ENCODE results near the gene CLSTN1.

CLSTN1 gene

DNA sequence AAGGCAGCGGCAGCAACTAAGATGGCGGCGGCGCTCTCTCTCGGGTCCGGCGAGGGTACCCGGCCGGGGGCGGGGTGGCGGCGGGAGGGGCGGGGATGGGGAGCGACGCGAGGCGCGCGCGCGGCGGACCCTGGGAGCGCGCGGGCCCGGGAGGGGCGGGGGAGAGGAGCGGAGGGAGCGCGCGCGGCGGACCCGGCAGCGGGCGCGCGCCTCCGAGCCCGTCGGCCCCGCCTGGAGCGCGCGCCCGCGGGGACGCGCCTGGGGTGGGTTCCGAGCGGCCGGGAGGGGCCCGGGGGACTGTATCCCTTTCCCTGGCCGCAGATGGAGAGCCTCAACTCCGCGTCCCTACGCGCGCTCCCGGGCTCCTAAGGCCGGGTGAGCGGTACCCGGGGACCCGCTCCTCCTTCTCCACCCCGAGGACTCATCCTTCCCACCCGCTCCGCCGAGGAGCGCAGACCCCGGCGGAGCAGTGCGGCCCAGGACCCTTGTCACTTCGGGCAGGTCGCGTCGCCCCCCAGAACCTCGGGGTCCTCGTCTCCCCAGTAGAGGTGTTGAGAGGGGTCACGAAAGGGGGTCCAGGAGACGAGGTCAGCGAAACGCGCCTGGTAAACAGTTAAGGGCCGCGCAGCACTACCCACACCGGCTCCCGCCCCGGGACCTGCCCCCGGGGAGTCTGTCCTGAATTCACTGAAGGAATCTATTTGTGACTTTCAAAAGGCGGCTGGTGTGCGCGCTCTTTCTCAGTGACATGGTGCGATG is at the start of gene CLSTN1:
Gene CLSTN1 (minus strand): TSS at position 23 of the 759 bp plus-strand sequence. CDS start 232 bp downstream, outside the sequence.
- peak; percentile 71 for DNase-seq

DNA sequence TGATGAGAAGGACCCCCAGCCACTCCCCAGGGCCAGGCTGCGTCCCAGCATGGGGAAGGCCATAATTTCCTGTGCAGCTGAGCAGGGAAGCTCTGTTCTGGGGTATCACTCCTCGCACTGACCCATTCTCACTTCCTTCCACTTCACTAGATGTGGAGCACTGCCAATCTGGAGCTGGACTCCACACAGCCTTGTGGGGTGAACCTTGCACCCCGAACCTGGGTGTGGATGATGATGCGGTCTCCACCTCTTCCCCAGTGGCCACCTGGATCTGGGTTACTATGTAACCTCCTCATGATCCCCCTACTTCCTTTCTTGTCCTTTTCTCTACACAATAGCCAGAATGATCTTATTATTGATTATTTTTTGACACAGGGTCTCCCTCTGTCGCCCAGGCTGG is 49.6 kb upstream of the CLSTN1 start:
- no peak for DNase-seq

DNA sequence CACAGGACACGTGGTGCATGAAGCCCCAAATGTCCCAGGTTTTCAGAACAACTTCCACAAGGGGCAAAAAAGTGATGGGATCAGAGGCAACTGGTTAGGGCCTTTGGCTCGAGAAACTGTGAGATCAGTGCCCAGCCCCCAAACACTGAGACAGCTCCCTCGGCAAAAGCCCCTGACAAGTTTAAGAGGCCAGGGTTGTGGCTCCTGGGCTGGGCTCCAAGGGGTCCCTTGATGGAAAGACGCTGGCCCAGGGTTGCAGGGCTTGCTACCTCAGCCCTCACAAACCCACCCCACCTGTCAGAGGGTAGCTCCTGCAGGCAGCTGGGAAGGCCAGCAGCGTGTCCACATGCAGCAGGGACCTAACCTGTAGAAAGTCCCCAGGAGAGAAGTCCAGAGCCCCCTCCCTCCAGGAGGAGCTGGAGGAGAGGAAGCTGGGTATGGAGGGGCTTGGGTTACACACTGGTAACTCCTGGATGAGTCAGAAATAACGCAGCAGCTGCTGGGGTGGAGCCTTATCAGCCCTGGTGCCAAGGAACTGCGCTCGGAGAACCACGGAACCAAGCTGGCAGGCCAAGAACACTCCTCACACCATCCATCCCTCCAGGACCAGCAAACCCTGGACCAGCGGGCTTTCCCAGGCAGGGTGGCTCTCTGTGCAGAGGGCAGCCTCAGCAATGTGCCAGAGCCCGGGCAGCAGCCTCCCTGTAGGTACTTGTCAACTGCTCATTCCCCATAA is 48.8 kb upstream of the CLSTN1 start:
- DNase-seq: no peak

DNA sequence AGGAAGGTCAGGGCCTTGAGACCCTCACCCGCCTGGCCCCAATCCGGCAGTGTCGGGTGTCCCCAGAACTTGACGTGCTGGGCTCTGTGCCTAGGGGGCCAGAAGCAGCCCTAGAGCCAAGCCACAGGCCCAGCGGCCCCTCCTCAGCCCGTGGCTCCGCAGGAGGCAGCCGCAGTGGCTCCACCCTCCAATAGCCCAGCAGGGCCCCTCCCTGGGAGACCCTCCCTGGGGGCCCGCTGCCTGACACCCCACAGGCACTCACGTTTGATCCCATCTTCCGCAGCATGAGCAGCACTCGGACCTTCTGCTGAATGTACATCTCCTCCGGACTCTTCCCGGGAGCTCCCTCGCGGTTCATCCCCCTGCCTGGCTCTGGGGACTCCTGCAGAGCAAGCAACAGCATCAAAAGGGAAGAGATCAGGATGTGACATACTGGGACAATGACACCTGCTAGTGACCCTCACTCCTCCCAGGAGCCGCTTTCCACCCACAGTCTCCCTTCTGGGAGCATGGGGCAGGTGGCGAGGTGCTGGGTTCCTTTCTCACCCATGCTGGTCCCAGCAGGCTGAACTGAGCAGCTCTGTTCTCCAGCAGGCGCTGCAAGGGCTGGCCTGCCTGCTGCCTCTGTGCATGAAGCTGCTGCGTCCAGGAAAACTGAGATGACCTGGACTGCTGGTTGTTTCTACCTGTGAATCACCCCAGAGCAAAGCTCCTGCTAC is 48.1 kb upstream of the CLSTN1 start:
- DNase-seq: no peak

DNA sequence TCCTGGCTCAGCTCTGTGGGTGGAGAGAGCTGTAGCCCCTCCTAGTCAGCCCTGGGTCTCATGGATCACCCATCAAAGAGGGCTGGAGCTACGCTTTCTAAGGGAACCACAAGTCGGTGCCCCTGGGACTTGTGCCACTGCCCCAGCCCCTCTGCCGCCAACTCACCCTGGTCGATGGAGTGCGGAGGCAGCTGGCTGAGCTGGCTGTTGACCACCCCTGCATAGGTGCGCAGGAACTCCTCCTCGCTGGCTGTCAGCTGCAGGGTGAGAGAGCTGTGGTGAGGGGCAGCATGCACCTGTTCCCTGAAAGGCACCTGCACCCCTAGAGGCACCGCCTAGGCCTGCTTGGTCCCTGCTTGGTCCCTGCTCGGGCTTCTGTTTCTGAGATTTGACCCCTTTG is 47.3 kb upstream of the CLSTN1 start:
- DNase-seq: no peak

DNA sequence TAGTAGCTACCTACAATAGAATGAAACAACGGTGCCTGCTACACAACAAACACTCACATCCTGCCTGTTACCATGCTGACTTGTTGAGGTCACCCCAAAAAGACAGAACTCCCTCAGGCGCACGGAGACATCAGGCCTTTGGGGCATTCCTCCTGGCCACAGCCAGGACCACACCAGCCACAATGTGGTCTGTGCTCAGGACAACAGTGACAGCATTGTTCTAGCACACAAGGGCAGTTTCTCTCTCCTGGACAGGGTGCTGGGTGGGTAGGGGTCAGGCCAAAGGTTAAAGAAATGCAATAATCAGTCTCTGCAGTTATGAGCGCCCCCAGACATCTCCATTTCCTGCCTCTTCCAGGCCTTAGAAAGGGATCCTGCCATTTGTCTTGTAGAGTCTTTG is 46.8 kb upstream of the CLSTN1 start:
- no peak for DNase-seq

DNA sequence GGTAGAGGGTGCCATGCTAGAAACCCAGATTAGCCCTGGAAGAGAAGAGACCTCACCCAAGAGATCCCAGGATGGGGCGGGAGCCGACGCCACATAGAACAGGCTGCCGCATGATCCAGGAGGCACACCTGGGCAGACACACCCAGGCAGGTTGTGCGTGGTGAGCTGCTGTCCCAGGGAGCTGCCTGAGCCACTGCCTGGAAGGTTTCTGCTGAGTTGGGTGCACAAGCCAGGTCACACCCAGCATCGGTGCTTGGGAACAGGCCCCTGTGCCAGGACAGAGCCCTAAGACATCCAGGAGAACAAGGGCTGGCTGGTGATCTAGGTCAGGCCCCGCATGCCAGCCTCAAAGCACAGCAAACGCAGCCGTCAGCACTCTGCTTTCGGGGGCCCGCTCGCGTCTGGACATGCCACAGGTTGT is 46.1 kb upstream of the CLSTN1 start:
- no peak for DNase-seq

DNA sequence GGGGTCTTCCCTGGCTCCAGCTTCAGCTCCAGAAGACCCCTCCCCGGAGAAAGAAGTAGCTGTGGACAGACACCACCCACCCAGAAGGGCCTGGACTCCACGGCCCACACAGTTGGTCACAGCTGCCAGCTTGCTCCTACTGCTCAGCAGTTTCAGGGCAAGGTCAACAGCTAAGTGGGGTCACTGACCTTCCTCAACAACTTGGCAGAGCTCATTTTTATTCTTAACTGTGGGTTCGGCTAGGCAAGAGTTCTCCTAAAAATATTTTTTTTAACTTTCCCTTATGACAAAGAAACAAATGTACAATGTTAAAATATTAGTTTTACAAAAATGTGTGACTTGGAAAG is 44.5 kb upstream of the CLSTN1 start:
- no peak for DNase-seq

DNA sequence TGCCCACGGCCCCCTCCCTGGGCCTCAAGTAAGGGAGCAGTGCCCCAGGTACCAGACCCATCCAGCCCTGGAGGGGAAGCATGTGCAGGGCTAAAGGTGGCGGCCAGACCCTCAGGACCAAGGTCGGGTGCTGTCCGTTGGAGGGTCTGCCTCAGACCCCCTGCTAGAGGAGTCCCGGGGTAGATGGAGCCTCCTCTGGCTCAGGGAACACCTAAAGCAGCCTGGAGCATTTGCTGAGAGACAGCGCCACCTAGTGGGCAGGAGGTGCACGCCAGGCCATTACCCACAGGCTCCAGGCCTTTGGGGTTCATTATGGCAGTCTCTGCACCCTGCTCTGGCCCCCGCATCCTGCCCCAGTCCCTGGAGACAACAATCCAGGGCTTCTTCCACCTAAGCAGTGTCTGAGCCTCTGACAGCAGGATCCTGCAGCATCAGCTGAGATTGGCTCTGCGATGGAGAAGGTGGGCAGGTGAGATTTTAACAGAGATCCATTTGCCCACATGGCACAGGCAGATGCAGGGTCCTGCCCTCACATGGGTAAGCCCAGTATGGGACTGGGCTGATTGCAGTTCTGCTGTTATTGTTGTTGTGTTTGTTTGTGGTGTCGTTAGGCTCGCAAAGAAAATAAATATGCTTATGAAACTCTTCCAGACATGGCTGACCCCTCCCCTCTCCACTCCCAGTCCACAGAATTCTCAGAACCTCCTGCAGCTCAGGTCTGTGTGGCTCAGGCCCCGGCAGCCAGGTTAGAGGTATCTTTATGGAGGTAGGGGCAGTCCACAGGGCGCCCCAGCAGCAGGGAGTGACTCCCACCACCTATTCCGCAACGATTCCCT is 43.9 kb upstream of the CLSTN1 start:
- DNase-seq: peak; percentile 85

DNA sequence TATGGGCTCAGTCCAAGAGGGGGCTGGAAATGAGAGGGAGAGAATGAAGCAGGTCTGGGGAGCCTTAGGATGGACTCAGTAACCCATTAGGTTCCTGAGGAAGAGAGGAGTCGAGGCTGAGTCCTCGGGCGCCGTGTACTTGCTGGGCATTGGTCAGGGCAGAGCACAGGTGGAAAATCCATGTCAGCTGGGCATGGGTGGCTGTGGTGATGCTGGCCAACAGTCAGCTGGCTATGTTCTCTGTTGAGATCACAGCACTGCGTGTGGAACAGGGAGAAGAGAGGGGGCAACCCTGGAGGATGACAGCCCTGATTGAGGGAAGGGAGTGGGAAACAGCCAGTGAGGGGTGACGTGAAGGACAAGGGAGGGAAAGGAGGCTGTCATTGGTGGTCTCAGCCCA is 43.1 kb upstream of the CLSTN1 start:
- DNase-seq: no peak

DNA sequence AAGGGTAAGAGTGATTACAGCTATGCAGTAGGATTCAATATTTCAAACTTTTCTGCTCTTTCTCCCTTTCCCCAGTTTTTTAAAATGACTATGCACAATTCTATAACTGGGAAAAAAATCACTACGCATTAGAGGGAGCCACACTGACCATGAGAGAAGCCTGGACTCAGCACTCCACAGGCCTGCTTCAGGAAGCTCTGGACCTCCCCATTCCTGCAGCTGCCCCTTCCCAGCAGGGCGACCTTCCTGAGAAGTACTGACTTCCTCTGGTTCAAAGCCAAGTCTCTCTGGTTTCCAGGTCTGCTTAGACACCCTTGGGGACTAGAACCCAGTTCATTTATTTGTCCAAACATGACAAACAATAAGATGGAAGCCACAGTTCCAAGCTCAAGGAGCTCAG is 42.0 kb upstream of the CLSTN1 start:
- DNase-seq: no peak

DNA sequence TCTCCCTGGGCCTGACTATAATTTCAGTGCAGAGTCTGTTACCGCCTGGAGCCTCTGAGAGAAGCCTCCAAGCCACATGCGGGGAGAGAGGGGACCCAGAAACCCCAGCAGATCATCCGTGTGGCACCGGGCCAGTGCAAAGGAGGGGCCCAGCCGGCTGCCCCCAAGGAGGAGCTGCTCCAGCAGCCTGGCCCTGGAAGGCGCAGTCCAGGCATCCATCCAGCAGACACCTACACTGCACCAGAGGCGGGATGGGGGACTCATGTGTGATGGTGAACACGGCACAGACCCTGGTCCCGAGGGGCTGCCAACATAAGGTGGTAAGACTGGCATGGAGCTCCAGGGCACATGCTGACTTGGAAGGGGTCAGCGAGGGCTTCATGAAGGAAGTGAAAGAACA is 39.6 kb upstream of the CLSTN1 start:
- no peak for DNase-seq

DNA sequence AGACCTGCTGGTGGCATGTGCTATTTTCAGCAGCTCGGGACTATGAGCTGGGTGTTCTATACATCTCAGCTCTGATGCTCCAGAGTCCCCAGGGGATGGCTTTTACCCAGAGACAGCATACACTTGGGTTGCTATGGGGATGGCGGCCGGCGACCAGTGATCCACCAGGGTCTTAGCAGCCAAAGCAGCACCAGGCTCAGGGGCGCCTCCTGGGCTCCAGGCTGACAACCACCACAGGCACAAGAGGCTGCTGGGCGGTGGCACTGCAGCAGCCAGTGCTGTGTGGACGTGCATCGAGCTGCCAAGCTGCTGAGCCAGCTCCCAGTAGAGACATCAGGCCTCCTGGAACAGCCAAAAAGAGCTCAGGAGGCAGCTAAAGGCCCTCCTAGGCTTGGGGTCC is 37.6 kb upstream of the CLSTN1 start:
- DNase-seq: no peak

DNA sequence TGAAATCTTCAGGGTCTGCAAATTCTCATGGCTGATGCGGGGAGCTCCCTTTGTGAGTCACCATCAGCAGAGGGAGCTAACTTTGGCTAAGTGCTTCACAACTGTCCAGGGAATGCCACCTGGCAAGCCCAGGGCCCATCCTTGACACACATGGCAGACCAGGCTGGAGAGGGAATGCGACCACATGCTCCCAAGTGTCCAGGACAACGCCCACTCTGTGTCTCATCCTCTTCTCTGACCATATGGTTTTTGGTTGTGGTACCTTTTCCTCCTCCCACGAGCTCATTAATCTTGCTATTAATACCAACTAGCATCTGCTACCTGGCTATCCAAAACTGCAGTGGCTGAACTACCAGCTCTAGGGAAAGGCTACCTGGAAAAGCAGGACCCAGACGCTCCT is 37.1 kb upstream of the CLSTN1 start:
- no peak for DNase-seq

DNA sequence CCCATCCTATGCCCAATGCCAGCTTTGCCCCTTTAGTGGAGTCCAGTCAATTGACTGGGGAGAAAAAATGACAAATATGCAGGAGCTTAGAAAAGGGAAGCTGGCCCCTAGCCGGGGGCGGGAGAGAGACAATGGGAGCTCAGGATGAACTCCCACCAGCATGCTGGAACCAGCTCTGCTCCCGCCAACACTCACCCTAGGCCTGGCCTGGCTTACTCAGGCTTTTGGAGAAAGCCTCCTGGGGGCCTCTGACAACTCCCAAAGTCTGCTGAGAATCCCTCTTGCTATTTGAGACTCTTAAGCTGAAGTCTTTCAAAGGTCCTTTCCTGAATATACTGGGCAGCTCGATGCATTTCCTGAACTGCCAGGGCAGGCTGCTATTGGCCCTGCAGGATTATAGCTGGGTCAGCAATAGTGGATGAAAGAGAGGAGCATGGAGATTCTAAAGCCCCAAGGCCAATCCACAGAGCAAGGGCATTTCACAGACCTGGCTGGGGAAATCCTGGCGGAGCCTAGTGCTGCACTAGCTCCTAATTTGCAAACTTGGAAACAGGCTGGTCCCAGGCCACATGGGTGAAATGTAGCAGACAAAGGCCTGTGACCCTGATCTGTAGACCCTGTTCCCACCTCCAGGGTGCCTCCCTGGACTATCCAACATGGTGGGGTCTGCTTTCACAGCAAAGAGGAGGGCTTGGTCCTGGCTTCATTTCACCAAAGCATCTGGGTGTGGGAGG is 35.7 kb upstream of the CLSTN1 start:
- no peak for DNase-seq

DNA sequence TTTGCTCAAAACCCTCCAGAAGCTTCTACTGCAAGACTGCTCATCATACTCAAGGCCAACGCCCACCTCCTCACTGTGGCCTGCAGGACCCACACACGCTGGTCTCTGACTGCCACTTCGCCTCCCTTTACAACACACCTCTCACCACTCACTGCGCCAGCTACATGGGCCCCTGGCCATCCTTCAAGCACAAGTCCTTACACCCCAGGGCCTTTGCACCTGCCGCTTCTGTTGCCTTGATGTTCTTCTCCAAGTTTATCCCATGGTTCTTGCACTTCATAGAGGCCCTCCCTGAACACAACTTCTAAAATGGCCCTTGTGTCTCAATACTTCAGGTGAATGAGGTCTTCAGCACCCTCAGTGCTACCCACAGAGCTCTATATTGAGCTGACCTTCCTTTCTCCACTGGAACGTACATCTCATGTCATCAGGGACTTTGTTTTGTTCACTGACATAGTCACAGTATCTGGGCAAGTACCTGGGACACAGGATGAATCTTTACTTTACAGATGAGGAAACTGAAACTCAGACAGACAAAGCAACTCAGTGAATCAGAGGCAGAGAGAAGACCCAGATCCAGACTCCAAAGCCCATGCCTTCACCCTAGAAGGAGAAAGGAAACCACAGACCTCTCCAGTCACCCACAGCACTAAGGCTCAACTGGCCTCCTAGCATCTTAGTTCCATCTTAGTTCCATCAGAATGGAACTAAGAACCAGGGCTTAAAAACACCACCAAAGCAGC is 34.7 kb upstream of the CLSTN1 start:
- DNase-seq: no peak

DNA sequence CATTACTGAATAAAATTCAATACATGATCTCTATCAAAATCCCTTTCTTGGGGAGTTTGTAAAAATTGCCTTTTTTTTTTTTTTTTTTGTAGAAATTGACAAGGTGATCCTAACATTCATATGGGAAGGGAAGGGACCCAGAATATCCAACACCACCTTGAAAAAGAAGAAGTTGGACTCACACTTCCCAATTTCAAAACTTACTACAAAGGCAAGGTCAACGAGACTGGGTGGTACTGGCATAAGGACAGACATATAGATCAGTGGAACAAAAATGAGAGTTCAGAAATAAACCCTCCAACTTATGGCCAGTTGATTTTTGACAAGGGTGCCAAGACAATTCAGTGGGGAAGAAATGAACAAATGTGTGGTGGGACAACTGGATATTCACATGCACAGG is 31.4 kb upstream of the CLSTN1 start:
- DNase-seq: no peak

DNA sequence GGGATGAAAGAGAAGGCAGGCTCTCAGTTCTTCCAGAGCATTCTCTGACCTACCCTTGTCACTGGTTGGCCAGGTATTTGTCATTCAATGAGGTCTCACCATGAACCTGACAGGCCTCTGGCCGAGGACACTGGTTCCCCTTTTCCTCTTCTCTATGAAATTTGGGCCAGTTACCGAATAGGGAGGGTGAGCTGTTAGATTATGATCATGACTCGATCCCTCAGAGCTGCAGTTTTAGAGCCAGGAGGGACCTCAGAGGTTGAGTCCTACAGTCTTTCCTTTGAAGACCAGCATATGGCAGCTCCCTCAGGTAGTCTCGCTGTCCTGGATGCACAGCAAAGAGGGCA is 29.5 kb upstream of the CLSTN1 start:
- DNase-seq: no peak

DNA sequence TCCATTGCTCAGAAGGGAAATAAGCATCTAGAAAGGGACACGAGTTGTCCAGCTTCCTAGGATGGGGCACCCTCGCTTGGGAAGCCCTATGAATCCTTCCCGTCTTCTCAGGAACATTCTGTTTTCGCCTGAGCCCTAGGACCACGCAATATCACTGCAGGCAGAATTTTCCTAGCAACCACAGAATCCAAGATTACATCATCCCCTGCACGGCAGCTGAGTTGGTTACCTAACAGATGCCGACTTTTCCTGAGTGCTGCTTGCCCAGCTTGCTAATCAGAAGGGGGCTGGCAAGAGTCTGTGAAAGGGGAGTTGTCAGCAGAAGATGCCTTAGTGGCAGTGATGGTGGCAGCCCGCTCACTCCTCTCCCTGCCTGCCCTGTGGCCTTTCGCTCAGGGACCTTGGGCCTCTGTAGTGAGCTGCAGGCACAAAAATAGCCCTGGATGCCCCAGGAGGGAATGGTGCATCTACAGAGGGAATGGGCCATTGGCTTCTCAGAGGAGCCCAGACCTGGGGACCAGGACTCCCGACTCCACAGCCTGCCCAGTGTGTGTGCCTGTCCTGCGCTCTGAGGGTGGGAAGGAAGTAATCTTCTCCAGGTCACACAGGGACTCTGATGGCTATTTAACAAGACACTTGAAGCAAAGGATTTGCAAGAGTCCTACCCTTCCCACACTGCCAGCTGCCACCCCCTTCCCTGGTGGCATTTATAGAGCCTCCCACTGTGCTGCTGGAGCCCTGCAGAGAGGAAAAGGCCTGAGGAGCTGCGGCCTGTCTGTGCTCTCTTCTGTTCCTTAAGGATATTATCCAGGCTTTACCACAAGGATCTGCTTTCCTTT is 28.9 kb upstream of the CLSTN1 start:
- no peak for DNase-seq

DNA sequence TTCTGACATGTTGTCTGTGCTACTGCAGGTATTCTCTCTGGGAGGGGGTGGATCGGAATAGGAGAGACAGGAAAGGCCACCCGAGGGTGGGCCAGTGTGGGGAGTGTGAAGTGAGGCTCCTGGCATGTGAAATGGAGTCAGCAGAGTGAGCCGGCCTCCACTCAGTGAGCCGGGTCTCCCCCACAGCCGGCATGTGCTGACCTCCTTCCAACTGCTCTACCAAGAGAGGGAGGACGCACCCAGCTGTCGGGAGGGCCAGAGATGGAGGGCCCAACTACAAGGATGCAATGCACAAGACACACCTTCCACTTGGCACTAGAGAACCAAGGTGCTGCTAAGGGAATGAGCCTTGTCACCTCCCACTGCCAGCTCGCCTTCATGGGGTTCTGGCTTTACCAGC is 28.2 kb upstream of the CLSTN1 start:
- DNase-seq: no peak
